GM13977 (cell line): ENCODE measurements around the gene USF3.

Source experiments
- DNase-seq: peaks from one replicate; pipeline ENCODE4 v3.0.0; 2012; ENCODE audit warnings: low spot score
- CTCF ChIP-seq: IDR thresholded peaks from 2 replicates; pipeline ENCODE4 v1.5.1; 2012; ENCODE audit warnings: mild to moderate bottlenecking, control low read depth; ENCODE audit not compliant: insufficient read depth; ENCODE audit errors: extremely low read depth, missing control alignments
- in situ Hi-C: fragments of 300-500 bp; cut with MboI; formaldehyde crosslinking; loops from one replicate; pipeline ENCODE4 v1.12.0; 2022; ENCODE audit warnings: low sequenced_read_pairs, low pct_unique_long_range_greater_than_20kb, mixed read lengths, inconsistent platforms; ENCODE audit not compliant: unreplicated experiment

USF3 gene

GRCh38 chr3:113629584-113630421, 66.6 kb downstream of the USF3 start:
- TF ChIP-seq CTCF: no peak
- DNase-seq: no peak
- in situ Hi-C loops: no loop called here

GRCh38 chr3:113628788-113629187, 67.7 kb downstream of the USF3 start:
- no peak for DNase-seq
- no peak for TF ChIP-seq CTCF
- in situ Hi-C loops: no loop called here

- no peak for TF ChIP-seq CTCF
- in situ Hi-C loops: no loop called here
- no peak for DNase-seq
Observed at GRCh38 chr3:113628316-113628715, 68.1 kb downstream of the USF3 start.

GRCh38 chr3:113626503-113627371, 69.7 kb downstream of the USF3 start:
- in situ Hi-C loops: no loop called here
- peak; percentile 45 for DNase-seq
- TF ChIP-seq CTCF: peak; percentile 45

- no peak for TF ChIP-seq CTCF
- in situ Hi-C loops: no loop called here
- no peak for DNase-seq
Observed at GRCh38 chr3:113625834-113626233, 70.6 kb downstream of the USF3 start.

- TF ChIP-seq CTCF: no peak
- in situ Hi-C loops: no loop called here
Observed at GRCh38 chr3:113623811-113624210, 72.6 kb downstream of the USF3 start.

More at GRCh38 chr3:113623811-113624210, 72.6 kb downstream of the USF3 start:
- no peak for DNase-seq
